ENCODE data around the gene NDUFA3.

DNA sequence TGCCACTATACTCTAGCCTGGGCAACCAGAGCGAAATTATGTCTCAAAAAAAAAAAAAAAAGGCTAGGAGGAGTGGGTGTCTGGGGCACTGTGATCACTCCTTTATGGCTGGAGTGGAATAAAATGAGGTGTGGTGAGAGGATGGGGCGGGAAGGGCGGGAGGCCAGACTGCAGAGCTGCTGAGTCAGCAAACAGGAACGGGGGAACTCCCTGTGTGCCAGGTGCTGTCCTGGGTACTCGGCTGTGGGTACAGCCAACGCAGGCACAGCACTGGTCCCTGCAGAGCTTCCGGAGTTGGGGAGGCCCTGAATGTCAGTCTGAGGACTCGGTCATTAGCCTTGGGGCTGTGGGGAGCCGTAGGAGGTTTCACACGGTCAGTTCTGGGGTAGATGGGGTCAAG, 18.6 kb downstream of the NDUFA3 start:
- TF ChIP-seq, protein P1, sequence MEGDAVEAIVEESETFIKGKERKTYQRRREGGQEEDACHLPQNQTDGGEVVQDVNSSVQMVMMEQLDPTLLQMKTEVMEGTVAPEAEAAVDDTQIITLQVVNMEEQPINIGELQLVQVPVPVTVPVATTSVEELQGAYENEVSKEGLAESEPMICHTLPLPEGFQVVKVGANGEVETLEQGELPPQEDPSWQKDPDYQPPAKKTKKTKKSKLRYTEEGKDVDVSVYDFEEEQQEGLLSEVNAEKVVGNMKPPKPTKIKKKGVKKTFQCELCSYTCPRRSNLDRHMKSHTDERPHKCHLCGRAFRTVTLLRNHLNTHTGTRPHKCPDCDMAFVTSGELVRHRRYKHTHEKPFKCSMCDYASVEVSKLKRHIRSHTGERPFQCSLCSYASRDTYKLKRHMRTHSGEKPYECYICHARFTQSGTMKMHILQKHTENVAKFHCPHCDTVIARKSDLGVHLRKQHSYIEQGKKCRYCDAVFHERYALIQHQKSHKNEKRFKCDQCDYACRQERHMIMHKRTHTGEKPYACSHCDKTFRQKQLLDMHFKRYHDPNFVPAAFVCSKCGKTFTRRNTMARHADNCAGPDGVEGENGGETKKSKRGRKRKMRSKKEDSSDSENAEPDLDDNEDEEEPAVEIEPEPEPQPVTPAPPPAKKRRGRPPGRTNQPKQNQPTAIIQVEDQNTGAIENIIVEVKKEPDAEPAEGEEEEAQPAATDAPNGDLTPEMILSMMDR (conservative IDR thresholded peaks at IDR 0.05): no peak
- TF ChIP-seq EZH2 (IDR thresholded peaks at IDR 0.05; ENCODE audit: low read depth): no peak

Data from PC-9 (cell line).